Measurements from ENCODE around the gene HS3ST6.
A peak's percentile ranks its signal among the peaks of the same experiment; 100 is the strongest.

HS3ST6 gene

DNA sequence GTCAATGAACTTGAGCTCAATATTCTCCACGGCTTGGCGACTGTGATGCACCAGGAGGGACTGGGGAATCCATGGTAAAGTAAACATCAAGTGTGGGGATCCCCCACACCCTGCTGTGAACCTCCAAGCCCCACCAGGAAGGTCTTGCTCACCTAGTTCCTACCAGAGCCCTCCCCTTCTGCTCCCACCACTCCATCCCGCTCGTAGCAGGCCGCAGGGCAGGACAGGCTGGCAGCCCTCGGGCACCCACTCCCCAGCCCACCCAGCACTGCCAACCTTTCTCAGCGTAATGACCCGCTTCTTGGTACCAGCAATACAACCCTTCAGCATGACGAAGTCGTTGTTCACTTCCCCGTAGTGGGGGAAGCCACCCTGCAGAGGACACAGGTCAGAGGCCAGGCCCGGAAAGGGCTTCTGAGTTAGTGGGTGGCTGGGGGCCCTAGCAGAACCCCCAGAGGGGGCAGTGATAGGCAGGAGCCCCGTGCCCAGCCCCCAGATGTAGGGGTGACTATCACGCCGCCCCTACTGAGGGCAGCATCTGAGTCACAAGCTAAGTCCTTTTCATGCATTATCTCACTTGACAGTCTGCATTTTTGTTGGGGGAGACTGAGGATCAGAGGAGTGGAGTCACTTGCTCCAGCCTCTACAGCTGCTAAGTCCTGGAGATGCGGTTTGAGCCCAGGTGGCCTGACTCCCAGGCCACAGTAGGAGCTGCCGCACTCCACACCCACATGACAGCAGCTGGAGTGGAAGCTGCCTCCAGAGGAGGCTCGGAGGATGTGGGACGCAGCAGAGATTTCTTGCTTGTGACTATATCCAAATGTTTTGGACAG is 27.6 kb upstream of the HS3ST6 start (continued):
- TF ChIP-seq, protein P1, sequence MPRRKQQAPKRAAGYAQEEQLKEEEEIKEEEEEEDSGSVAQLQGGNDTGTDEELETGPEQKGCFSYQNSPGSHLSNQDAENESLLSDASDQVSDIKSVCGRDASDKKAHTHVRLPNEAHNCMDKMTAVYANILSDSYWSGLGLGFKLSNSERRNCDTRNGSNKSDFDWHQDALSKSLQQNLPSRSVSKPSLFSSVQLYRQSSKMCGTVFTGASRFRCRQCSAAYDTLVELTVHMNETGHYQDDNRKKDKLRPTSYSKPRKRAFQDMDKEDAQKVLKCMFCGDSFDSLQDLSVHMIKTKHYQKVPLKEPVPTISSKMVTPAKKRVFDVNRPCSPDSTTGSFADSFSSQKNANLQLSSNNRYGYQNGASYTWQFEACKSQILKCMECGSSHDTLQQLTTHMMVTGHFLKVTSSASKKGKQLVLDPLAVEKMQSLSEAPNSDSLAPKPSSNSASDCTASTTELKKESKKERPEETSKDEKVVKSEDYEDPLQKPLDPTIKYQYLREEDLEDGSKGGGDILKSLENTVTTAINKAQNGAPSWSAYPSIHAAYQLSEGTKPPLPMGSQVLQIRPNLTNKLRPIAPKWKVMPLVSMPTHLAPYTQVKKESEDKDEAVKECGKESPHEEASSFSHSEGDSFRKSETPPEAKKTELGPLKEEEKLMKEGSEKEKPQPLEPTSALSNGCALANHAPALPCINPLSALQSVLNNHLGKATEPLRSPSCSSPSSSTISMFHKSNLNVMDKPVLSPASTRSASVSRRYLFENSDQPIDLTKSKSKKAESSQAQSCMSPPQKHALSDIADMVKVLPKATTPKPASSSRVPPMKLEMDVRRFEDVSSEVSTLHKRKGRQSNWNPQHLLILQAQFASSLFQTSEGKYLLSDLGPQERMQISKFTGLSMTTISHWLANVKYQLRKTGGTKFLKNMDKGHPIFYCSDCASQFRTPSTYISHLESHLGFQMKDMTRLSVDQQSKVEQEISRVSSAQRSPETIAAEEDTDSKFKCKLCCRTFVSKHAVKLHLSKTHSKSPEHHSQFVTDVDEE (CRISPR knock-in tag; IDR thresholded peaks at IDR 0.05): no peak
- TF ChIP-seq ZC3H10 (CRISPR knock-in tag; IDR thresholded peaks at IDR 0.05): no peak
- no peak for TF ChIP-seq OSR1 (CRISPR knock-in tag; IDR thresholded peaks at IDR 0.05)
- no peak for TF ChIP-seq GLIS3 (CRISPR knock-in tag; IDR thresholded peaks at IDR 0.05)
- TF ChIP-seq ZFP3 (CRISPR knock-in tag; IDR thresholded peaks at IDR 0.05): no peak
- TF ChIP-seq TOX (CRISPR knock-in tag; IDR thresholded peaks at IDR 0.05; ENCODE audit: borderline replicate concordance): no peak
- no peak for TF ChIP-seq PPARA (CRISPR knock-in tag; IDR thresholded peaks at IDR 0.05; ENCODE audit: borderline replicate concordance)
- no peak for TF ChIP-seq ZNF8 (CRISPR knock-in tag; IDR thresholded peaks at IDR 0.05)
- no peak for TF ChIP-seq ISL1 (CRISPR knock-in tag; IDR thresholded peaks at IDR 0.05)

GRCh38 chr16:1944612-1945199 is 26.5 kb upstream of the HS3ST6 start:
- TF ChIP-seq ZC3H10 (CRISPR knock-in tag; IDR thresholded peaks at IDR 0.05) (no peak), CSDC2 (CRISPR knock-in tag; IDR thresholded peaks at IDR 0.05) (no peak), SNAI2 (CRISPR knock-in tag; IDR thresholded peaks at IDR 0.05) (no peak), ESRRG (CRISPR knock-in tag; IDR thresholded peaks at IDR 0.05) (no peak), TCF4 (CRISPR knock-in tag; IDR thresholded peaks at IDR 0.05; ENCODE audit: borderline replicate concordance) (no peak), ZFP30 (CRISPR knock-in tag; IDR thresholded peaks at IDR 0.05) (no peak), CSRNP3 (CRISPR knock-in tag; IDR thresholded peaks at IDR 0.05) (no peak)
- TF ChIP-seq, protein P2, sequence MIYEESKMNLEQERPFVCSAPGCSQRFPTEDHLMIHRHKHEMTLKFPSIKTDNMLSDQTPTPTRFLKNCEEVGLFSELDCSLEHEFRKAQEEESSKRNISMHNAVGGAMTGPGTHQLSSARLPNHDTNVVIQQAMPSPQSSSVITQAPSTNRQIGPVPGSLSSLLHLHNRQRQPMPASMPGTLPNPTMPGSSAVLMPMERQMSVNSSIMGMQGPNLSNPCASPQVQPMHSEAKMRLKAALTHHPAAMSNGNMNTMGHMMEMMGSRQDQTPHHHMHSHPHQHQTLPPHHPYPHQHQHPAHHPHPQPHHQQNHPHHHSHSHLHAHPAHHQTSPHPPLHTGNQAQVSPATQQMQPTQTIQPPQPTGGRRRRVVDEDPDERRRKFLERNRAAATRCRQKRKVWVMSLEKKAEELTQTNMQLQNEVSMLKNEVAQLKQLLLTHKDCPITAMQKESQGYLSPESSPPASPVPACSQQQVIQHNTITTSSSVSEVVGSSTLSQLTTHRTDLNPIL (CRISPR knock-in tag; IDR thresholded peaks at IDR 0.05; ENCODE audit: low read depth): no peak
- ATAC-seq: no peak

DNA sequence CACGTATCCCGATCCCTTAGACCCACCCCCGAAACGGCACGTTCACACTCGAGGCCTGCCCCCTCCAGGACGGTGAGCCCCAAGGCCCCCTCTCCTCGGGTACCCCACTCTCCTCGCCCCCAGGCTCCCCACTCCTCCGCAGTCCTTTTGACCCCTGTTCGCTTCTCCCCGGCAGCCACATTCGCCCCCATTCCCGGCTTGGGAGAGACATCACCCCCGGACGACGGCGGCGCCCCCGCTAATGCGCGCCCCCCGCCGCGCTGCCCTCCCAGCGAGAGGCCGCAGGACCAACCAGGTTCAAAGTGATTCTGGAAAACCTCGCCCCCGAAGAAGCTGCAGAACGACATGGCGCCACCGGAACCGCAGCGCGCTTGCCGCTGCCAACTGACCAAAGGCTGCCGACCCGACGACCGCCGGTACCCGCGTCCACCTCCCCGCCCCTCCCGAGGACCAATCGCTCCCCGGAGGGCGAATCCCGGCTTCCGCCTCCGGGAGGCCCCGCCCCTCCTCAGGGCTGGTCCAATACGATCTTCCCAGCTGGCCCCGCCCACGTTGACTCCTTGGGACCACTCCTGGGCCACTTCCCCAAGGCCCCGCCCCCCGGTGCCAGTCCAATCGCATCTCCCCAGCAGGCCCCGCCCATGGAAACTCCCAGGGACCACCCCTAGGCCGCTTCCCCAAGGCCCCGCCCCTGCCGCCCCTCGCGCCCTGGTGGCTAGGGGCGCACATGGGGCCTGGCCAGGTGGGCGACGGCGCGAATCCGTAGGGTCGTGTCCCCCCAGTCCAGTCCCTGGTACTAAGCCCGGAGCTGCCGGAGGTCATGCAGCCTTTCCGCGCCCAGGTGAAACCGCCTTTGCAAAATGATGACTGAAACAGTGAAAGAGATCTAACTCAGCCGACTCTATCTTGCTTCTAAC is 24.9 kb upstream of the HS3ST6 start, which contains the start of gene MSRB1:
MSRB1 (minus strand) TSS at position 390 of the 917 bp plus-strand sequence; CDS start at position 347, 43 bp downstream.
- ATAC-seq: peak; percentile 97
- no peak for TF ChIP-seq ZNF8 (CRISPR knock-in tag; IDR thresholded peaks at IDR 0.05)
- TF ChIP-seq TOX (CRISPR knock-in tag; IDR thresholded peaks at IDR 0.05; ENCODE audit: borderline replicate concordance): no peak
- no peak for TF ChIP-seq BACH2 (CRISPR knock-in tag; IDR thresholded peaks at IDR 0.05; ENCODE audit: borderline replicate concordance)
- TF ChIP-seq ISL1 (CRISPR knock-in tag; IDR thresholded peaks at IDR 0.05): no peak
- TF ChIP-seq CSDC2 (CRISPR knock-in tag; IDR thresholded peaks at IDR 0.05): no peak
- TF ChIP-seq ZFP3 (CRISPR knock-in tag; IDR thresholded peaks at IDR 0.05): no peak
- no peak for TF ChIP-seq ZNF565 (CRISPR knock-in tag; conservative IDR thresholded peaks at IDR 0.05; ENCODE audit: low read depth)
- TF ChIP-seq CSRNP3 (CRISPR knock-in tag; IDR thresholded peaks at IDR 0.05): no peak
- TF ChIP-seq ARNTL (CRISPR knock-in tag; IDR thresholded peaks at IDR 0.05; ENCODE audit: borderline replicate concordance, low read depth): no peak
- no peak for TF ChIP-seq PPARA (CRISPR knock-in tag; IDR thresholded peaks at IDR 0.05; ENCODE audit: borderline replicate concordance)
- no peak for TF ChIP-seq ZNF70 (CRISPR knock-in tag; IDR thresholded peaks at IDR 0.05)
- TF ChIP-seq ZC3H10 (CRISPR knock-in tag; IDR thresholded peaks at IDR 0.05): no peak
- TF ChIP-seq PATZ1 (CRISPR knock-in tag; IDR thresholded peaks at IDR 0.05; ENCODE audit: borderline replicate concordance): no peak
- TF ChIP-seq ZFP30 (CRISPR knock-in tag; IDR thresholded peaks at IDR 0.05): no peak
- no peak for TF ChIP-seq ESRRG (CRISPR knock-in tag; IDR thresholded peaks at IDR 0.05)
- no peak for TF ChIP-seq GLIS3 (CRISPR knock-in tag; IDR thresholded peaks at IDR 0.05)
